Activated naive CD8-positive, alpha-beta T cell treated with anti-CD3 and anti-CD28 coated beads, Interleukin-2, amount 50 U/mL, for 24 hours (primary cell): ENCODE measurements around the gene NOC4L.

Source experiments
- ATAC-seq: fragments of 150-1000 bp; cut with Tn5 transposase; one replicate; pipeline ENCODE4 v1.10.0; 2021
- DNase-seq: peaks from one replicate; pipeline ENCODE4 v3.0.0; 2021
- H3K27ac Mint-ChIP-seq: one replicate; pipeline ENCODE4 v1.8.0; 2021; ENCODE audit warnings: mild to moderate bottlenecking, mixed read lengths
- H3K27me3 Mint-ChIP-seq: one replicate; pipeline ENCODE4 v1.8.0; 2021; ENCODE audit warnings: mixed read lengths
- H3K36me3 Mint-ChIP-seq: one replicate; pipeline ENCODE4 v1.8.0; 2021; ENCODE audit warnings: low read depth, mixed read lengths
- H3K4me1 Mint-ChIP-seq: one replicate; pipeline ENCODE4 v1.8.0; 2021; ENCODE audit warnings: mixed read lengths
- H3K4me3 Mint-ChIP-seq: one replicate; pipeline ENCODE4 v1.8.0; 2021; ENCODE audit warnings: mild to moderate bottlenecking, moderate library complexity, mixed read lengths
- H3K9me3 Mint-ChIP-seq: one replicate; pipeline ENCODE4 v1.8.0; 2021; ENCODE audit warnings: mixed read lengths

The NOC4L gene

GRCh38 chr12:132172619-132173018 lies 28.4 kb downstream of the NOC4L start:
- H3K9me3 Mint-ChIP-seq, result no peaks in the 10 kb centered on the region
- H3K4me3 Mint-ChIP-seq, result no peak overlapping the region
- no peaks in the 10 kb centered on the region for H3K36me3 Mint-ChIP-seq
- no peak overlapping the region for H3K27ac Mint-ChIP-seq
- H3K27me3 Mint-ChIP-seq, result peaks cover 6% of the 10 kb centered on the region
- peaks cover 11% of the 10 kb centered on the region for H3K4me1 Mint-ChIP-seq
- DNase-seq (no peak), ATAC-seq (no peak)

GRCh38 chr12:132173135-132174014 lies 29.1 kb downstream of the NOC4L start:
- Mint-ChIP-seq H3K27me3 (peaks cover 6% of the 10 kb centered on the region), H3K9me3 (no peaks in the 10 kb centered on the region), H3K4me3 (no peak overlapping the region), H3K36me3 (no peaks in the 10 kb centered on the region), H3K27ac (no peak overlapping the region), H3K4me1 (peaks cover 13% of the 10 kb centered on the region)
- DNase-seq (no peak), ATAC-seq (no peak)

GRCh38 chr12:132174015-132174838 lies 30.0 kb downstream of the NOC4L start:
- Mint-ChIP-seq H3K4me1 (peaks cover 22% of the 10 kb centered on the region), H3K9me3 (no peaks in the 10 kb centered on the region), H3K27ac (no peak overlapping the region), H3K36me3 (no peaks in the 10 kb centered on the region), H3K4me3 (no peak overlapping the region), H3K27me3 (peaks cover 6% of the 10 kb centered on the region)
- DNase-seq, result no peak
- no peak for ATAC-seq

- H3K4me3 Mint-ChIP-seq, result no peak overlapping the region
- no peak overlapping the region for H3K27ac Mint-ChIP-seq
- H3K27me3 Mint-ChIP-seq, result peaks cover 6% of the 10 kb centered on the region
- DNase-seq (no peak), ATAC-seq (no peak)
- H3K4me1 Mint-ChIP-seq, result peaks cover 25% of the 10 kb centered on the region
- no peaks in the 10 kb centered on the region for H3K36me3 Mint-ChIP-seq
- H3K9me3 Mint-ChIP-seq, result no peaks in the 10 kb centered on the region
Observed at GRCh38 chr12:132174839-132175490, 30.7 kb downstream of the NOC4L start.

- Mint-ChIP-seq H3K4me3 (no peak overlapping the region), H3K36me3 (no peaks in the 10 kb centered on the region), H3K27me3 (peaks cover 6% of the 10 kb centered on the region), H3K27ac (no peak overlapping the region), H3K4me1 (peaks cover 25% of the 10 kb centered on the region), H3K9me3 (no peaks in the 10 kb centered on the region)
- DNase-seq (no peak), ATAC-seq (no peak)
Observed at GRCh38 chr12:132175496-132176384, 31.5 kb downstream of the NOC4L start.

- ATAC-seq (no peak), DNase-seq (no peak)
- Mint-ChIP-seq H3K27me3 (peaks cover 6% of the 10 kb centered on the region), H3K9me3 (no peaks in the 10 kb centered on the region), H3K4me1 (peaks cover 25% of the 10 kb centered on the region), H3K36me3 (no peaks in the 10 kb centered on the region), H3K27ac (no peak overlapping the region), H3K4me3 (no peak overlapping the region)
Observed at GRCh38 chr12:132176385-132176919, 32.2 kb downstream of the NOC4L start.

GRCh38 chr12:132176920-132177551 lies 32.8 kb downstream of the NOC4L start:
- no peak for ATAC-seq

GRCh38 chr12:132178316-132178715 lies 34.1 kb downstream of the NOC4L start:
- no peak overlapping the region for H3K27ac Mint-ChIP-seq
- peaks cover 19% of the 10 kb centered on the region for H3K4me1 Mint-ChIP-seq
- no peaks in the 10 kb centered on the region for H3K36me3 Mint-ChIP-seq
- ATAC-seq (no peak), DNase-seq (no peak)
- no peak overlapping the region for H3K4me3 Mint-ChIP-seq
- H3K27me3 Mint-ChIP-seq, result peaks cover 4% of the 10 kb centered on the region
- no peaks in the 10 kb centered on the region for H3K9me3 Mint-ChIP-seq

More at GRCh38 chr12:132176920-132177551, 32.8 kb downstream of the NOC4L start:
- Mint-ChIP-seq H3K4me3 (no peak overlapping the region), H3K27me3 (peaks cover 6% of the 10 kb centered on the region), H3K27ac (no peak overlapping the region), H3K9me3 (no peaks in the 10 kb centered on the region), H3K4me1 (peaks cover 25% of the 10 kb centered on the region), H3K36me3 (no peaks in the 10 kb centered on the region)
- no peak for DNase-seq

GRCh38 chr12:132178801-132179401 lies 34.6 kb downstream of the NOC4L start:
- Mint-ChIP-seq H3K36me3 (no peaks in the 10 kb centered on the region), H3K27me3 (peaks cover 1% of the 10 kb centered on the region)
- no peak for ATAC-seq

GRCh38 chr12:132179431-132180362 lies 35.4 kb downstream of the NOC4L start:
- Mint-ChIP-seq H3K27me3 (peaks cover 1% of the 10 kb centered on the region), H3K4me1 (peaks cover 15% of the 10 kb centered on the region), H3K4me3 (no peak overlapping the region), H3K36me3 (no peaks in the 10 kb centered on the region), H3K27ac (no peak overlapping the region), H3K9me3 (no peaks in the 10 kb centered on the region)
- DNase-seq, result no peak
- no peak for ATAC-seq

More at GRCh38 chr12:132178801-132179401, 34.6 kb downstream of the NOC4L start:
- Mint-ChIP-seq H3K9me3 (no peaks in the 10 kb centered on the region), H3K4me1 (peaks cover 19% of the 10 kb centered on the region), H3K4me3 (peak overlapping the region; percentile 34), H3K27ac (no peak overlapping the region)
- peak; percentile 25 for DNase-seq

- peaks cover 4% of the 10 kb centered on the region for H3K27me3 Mint-ChIP-seq
- DNase-seq, result no peak
- H3K4me3 Mint-ChIP-seq, result no peak overlapping the region
- H3K9me3 Mint-ChIP-seq, result no peaks in the 10 kb centered on the region
- no peak overlapping the region for H3K27ac Mint-ChIP-seq
- no peak for ATAC-seq
- H3K36me3 Mint-ChIP-seq, result no peaks in the 10 kb centered on the region
- H3K4me1 Mint-ChIP-seq, result peaks cover 23% of the 10 kb centered on the region
Observed at GRCh38 chr12:132180648-132181546, 36.6 kb downstream of the NOC4L start.
